ENCODE measurements around the gene PROM1. TPM values are rescaled to one million over a fixed set of nuclear protein-coding genes. Genes with fewer than 3 reads are reported as not detected.

The PROM1 gene
- total and polyA plus RNA-seq, 9 of the 15 experiments (the other 6 are each of a cell fraction or from before 2014, with no cell fraction given): 0.05 TPM; not detected in 8

GRCh38 chr4:16117164-16117563 lies 33.3 kb upstream of the PROM1 start:
- Histone ChIP-seq H3K27ac (ENCODE audit: extremely low read depth, low read depth, low read length) (no peak overlapping the region), H3K9me1 (ENCODE audit: control insufficient read depth, insufficient read depth, low read length) (no peaks in the 10 kb centered on the region), H3K79me2 (ENCODE audit: control insufficient read depth, insufficient read depth, low read length) (no peaks in the 10 kb centered on the region), H3K9ac (ENCODE audit: insufficient read depth in 1 of 2, low read depth in 2 of 2, low read length in 2 of 2) (no peak overlapping the region), H3K4me3 (no peak overlapping the region), H3K4me1 (replicated peaks in 1 of 2; ENCODE audit: control insufficient read depth in 2 of 2, insufficient read depth in 2 of 2, low read length in 2 of 2) (no peaks in the 10 kb centered on the region), H3K36me3 (ENCODE audit: control insufficient read depth, insufficient read depth, low read length) (no peaks in the 10 kb centered on the region), H3K27me3 (ENCODE audit: control insufficient read depth in 2 of 2, insufficient read depth in 2 of 2, low read length in 2 of 2) (peaks cover 0 to 27% of the 10 kb centered on the region in 2 experiments; a peak in 3 of 5 replicates), H3K4me2 (ENCODE audit: insufficient read depth, low read length) (no peak overlapping the region), H4K20me1 (replicated peaks; ENCODE audit: control insufficient read depth, insufficient read depth, low read length) (no peaks in the 10 kb centered on the region), H3K9me3 (replicated peaks; ENCODE audit: control insufficient read depth, insufficient read depth, low read depth, low read length) (no peaks in the 10 kb centered on the region), H2AFZ (ENCODE audit: low read depth, low read length) (no peak overlapping the region)
- TF ChIP-seq ZNF407 (IDR thresholded peaks at IDR 0.05; ENCODE audit: low read depth) (no peak), ZNF184 (CRISPR knock-in tag; IDR thresholded peaks at IDR 0.05) (no peak), PRDM10 (IDR thresholded peaks at IDR 0.05; ENCODE audit: partially characterized antibody) (no peak), CEBPB (tag; IDR thresholded peaks at IDR 0.05) (no peak), HNRNPH1 (optimal IDR thresholded peaks at IDR 0.05; ENCODE audit: low read depth, low read length) (no peak), CTBP1 (IDR thresholded peaks at IDR 0.05; ENCODE audit: borderline replicate concordance) (no peak), MBD1 (CRISPR knock-in tag; IDR thresholded peaks at IDR 0.05) (no peak), MTA2 (IDR thresholded peaks at IDR 0.05; ENCODE audit: low read depth) (no peak)
- in situ Hi-C loops (cut with MboI): no loop called here
- BruUV-seq (replicated peaks): no TSS peak
- no peak for ATAC-seq
- ChIA-PET POLR2A (interaction anchor here (0.6 to 0.9 kb wide), 3 partner anchors 8 to 40 kb away, joined by 3 read pairs; no protein-coding TSS in a partner anchor), CTCF (ENCODE audit: low intra/inter-chr PET ratio) (no interaction called here)
- intact Hi-C loops (cut with micrococcal nuclease): no loop called here
- 2% methylated on average over 5 of the region's 5 CpGs for WGBS (ENCODE audit: insufficient coverage, low coverage, missing lambda C conversion rate)
- DNase-seq (ENCODE audit: extremely low read depth in 1 of 4, low spot score in 3 of 4): no peak
- FAIRE-seq: no peak

Data from K562 (cell line).